ENCODE data around the gene CEP112. TPM values are rescaled to one million over a fixed set of nuclear protein-coding genes. Genes with fewer than 3 reads are reported as not detected.

The CEP112 gene
- total RNA-seq, 2 experiments from 2014 or later = 1.2 to 1.5 TPM

DNA sequence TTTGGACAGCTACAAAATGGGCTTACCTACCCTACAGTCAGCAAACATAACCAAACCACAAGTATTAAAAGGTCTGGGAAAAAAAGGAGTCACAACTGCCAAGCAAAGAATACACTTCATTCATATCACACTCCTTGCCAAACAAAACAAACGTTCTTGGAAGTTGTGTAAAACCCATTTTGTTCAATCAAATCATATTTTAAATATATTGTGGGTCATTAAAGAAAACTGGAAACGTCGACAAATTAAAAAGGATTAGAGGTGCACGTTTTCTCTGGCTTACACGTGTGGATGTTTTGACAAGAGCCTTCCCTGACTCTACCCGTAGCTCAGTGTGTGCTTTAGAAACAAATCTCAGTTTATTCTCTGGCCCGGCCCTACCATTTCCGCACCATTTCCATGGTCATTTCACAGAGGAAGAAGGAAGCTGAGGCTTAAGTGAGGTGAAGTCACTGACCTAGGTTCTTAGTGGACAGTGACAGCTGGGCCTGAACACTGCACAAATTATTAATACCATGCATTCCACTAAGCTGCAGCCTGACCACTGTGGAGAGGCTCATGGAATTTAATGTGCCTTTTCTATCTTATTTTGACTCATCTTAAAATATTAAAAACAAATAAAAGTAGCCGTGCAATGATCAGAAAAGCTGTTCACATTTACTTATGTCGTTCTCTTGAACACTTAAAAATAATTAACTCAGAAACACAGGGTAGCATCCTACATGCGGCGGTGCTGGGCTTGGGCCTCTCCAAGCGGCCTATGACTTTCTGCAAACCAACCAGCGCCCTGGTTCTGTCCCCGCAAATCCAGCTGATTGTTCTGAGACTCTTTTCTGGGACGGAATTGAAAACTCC lies 968 bp downstream of the CEP112 start:
- intact Hi-C loops (cut with micrococcal nuclease) = no loop called here
- POLR2A ChIA-PET = interaction anchor here (1.6 kb wide), 1 partner anchor 10 kb away, joined by 6 read pairs; no protein-coding TSS in a partner anchor
- no peak for DNase-seq

DNA sequence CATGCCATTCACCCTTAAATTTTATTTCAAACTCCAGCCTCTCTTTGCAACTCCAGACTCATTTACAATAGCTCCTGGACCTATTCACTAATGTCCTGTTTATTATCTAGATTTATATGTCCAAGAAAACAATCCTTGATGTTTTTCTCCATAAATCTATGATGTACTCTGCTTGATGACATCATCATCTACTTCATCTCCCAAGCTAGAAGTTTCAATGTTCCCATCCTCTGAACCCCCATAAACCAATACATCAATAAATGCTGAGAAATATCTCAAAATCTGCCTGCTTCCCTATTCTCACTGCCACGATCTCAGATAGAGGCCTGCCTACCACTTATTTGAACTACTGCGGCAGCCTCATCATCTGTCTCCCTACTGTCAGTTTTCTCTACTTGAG lies 4.2 kb downstream of the CEP112 start:
- Mint-ChIP-seq H3K27me3 (peaks cover 1% of the 10 kb centered on the region), H3K9me3 (peaks cover 3% of the 10 kb centered on the region), H3K36me3 (ENCODE audit: low read depth) (no peaks in the 10 kb centered on the region), H3K4me1 (ENCODE audit: low read depth) (peaks cover 15% of the 10 kb centered on the region), H3K4me3 (no peak overlapping the region), H3K27ac (no peak overlapping the region)
- intact Hi-C loops (cut with micrococcal nuclease) = no loop called here
- ChIA-PET CTCF (interaction anchor here (0.6 to 1.2 kb wide), 2 partner anchors 22 to 510 kb away, joined by 3 to 7 read pairs; no protein-coding TSS in a partner anchor), POLR2A (no interaction called here)
- DNase-seq = no peak
- ATAC-seq = no peak
- TF ChIP-seq, protein P1, sequence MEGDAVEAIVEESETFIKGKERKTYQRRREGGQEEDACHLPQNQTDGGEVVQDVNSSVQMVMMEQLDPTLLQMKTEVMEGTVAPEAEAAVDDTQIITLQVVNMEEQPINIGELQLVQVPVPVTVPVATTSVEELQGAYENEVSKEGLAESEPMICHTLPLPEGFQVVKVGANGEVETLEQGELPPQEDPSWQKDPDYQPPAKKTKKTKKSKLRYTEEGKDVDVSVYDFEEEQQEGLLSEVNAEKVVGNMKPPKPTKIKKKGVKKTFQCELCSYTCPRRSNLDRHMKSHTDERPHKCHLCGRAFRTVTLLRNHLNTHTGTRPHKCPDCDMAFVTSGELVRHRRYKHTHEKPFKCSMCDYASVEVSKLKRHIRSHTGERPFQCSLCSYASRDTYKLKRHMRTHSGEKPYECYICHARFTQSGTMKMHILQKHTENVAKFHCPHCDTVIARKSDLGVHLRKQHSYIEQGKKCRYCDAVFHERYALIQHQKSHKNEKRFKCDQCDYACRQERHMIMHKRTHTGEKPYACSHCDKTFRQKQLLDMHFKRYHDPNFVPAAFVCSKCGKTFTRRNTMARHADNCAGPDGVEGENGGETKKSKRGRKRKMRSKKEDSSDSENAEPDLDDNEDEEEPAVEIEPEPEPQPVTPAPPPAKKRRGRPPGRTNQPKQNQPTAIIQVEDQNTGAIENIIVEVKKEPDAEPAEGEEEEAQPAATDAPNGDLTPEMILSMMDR (IDR thresholded peaks at IDR 0.05) = no peak

More for the DNA sequence above, 968 bp downstream of the CEP112 start:
- peak overlapping the region; percentile 78 for H3K4me3 Mint-ChIP-seq
- H3K4me1 Mint-ChIP-seq (ENCODE audit: low read depth) = peaks cover 15% of the 10 kb centered on the region
- CTCF ChIA-PET = interaction anchor here (0.9 to 2.5 kb wide), 6 partner anchors 10 to 962 kb away, joined by 3 to 15 read pairs (median 3); no protein-coding TSS in a partner anchor
- no peak for ATAC-seq
- peak overlapping the region; percentile 35 for H3K27ac Mint-ChIP-seq
- H3K36me3 Mint-ChIP-seq (ENCODE audit: low read depth) = no peaks in the 10 kb centered on the region
- no peaks in the 10 kb centered on the region for H3K9me3 Mint-ChIP-seq
- TF ChIP-seq, protein P1 (IDR thresholded peaks at IDR 0.05) = no peak
- H3K27me3 Mint-ChIP-seq = no peaks in the 10 kb centered on the region

DNA sequence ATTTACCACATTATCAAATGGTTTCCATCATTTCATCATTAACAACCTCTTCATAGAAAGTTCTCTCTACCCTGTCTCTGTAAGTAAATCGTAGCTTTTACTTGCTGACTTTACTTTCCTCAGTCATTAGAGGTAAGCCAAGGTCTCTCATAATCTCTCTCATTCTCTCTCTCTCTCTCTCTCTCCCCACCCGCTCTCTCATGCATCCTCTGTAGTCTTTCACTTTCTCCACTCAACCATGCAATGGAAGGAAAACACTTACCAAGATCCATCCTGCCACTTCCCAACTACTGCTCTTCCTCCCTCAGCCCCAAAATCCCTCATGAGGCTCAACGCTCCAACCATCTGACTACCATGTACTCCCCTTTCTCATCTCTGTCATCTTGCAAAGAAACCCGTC lies 6.1 kb downstream of the CEP112 start:
- no peak overlapping the region for H3K27ac Mint-ChIP-seq
- H3K4me3 Mint-ChIP-seq = no peak overlapping the region
- peaks cover 3% of the 10 kb centered on the region for H3K9me3 Mint-ChIP-seq
- intact Hi-C loops (cut with micrococcal nuclease) = no loop called here
- ATAC-seq (no peak), DNase-seq (no peak)
- TF ChIP-seq, protein P1 (IDR thresholded peaks at IDR 0.05) = no peak
- H3K27me3 Mint-ChIP-seq = peaks cover 1% of the 10 kb centered on the region
- ChIA-PET POLR2A (no interaction called here), CTCF (no interaction called here)
- peaks cover 3% of the 10 kb centered on the region for H3K4me1 Mint-ChIP-seq (ENCODE audit: low read depth)
- no peaks in the 10 kb centered on the region for H3K36me3 Mint-ChIP-seq (ENCODE audit: low read depth)

DNA sequence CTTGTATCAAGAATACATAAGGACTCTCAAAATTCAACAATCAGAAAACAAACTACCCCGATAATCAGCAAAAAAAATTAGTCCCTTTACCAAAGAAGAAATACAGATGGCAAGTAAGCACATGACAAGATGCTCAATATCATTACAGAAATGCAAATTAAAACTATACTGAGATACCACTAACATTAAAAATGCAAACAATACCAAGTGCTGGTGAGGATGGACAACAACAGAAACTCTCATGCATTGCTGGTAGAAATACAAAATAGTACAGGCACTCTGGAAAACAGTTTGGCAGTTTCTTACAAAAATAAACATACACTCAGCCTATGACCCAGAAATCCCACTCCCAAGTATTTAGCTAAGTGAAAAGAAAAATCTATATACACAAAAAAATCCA lies 7.5 kb downstream of the CEP112 start:
- intact Hi-C loops (cut with micrococcal nuclease) = no loop called here
- ChIA-PET POLR2A (no interaction called here), CTCF (no interaction called here)
- Mint-ChIP-seq H3K9me3 (peaks cover 3% of the 10 kb centered on the region), H3K36me3 (ENCODE audit: low read depth) (no peaks in the 10 kb centered on the region), H3K4me3 (no peak overlapping the region), H3K27me3 (peaks cover 1% of the 10 kb centered on the region), H3K27ac (no peak overlapping the region), H3K4me1 (ENCODE audit: low read depth) (peaks cover 3% of the 10 kb centered on the region)
- TF ChIP-seq, protein P1 (IDR thresholded peaks at IDR 0.05) = no peak
- DNase-seq = no peak
- ATAC-seq = no peak

DNA sequence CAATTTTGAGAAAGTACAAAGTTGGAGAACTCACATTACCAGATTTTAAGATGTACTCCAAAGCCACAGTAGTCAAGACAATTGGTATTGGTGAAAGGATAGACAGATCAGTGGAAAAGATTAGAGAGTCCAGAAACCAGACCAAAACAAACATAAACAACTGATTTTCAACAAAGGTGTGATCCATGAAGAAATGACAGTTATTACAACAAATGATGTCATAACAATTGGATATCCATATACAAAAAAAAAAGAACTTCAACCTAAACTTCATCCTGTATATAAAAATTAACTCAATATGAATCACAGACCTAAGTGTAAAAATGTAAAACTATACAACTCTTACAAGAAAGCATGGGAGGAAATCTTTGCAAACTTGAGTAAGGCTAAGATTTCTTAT lies 8.4 kb downstream of the CEP112 start:
- CTCF ChIA-PET = interaction anchor here (1.3 kb wide), 1 partner anchor 889 kb away, joined by 3 read pairs; no protein-coding TSS in a partner anchor
- ATAC-seq (no peak), DNase-seq (no peak)
- H3K9me3 Mint-ChIP-seq = peaks cover 3% of the 10 kb centered on the region
- POLR2A ChIA-PET = no interaction called here
- intact Hi-C loops (cut with micrococcal nuclease) = no loop called here
- TF ChIP-seq, protein P1 (IDR thresholded peaks at IDR 0.05) = no peak
- H3K27ac Mint-ChIP-seq = no peak overlapping the region
- no peaks in the 10 kb centered on the region for H3K36me3 Mint-ChIP-seq (ENCODE audit: low read depth)
- H3K4me3 Mint-ChIP-seq = no peak overlapping the region
- H3K4me1 Mint-ChIP-seq (ENCODE audit: low read depth) = peaks cover 2% of the 10 kb centered on the region
- peaks cover 1% of the 10 kb centered on the region for H3K27me3 Mint-ChIP-seq

Measured in activated CD8-positive, alpha-beta T cell treated with anti-CD3 and anti-CD28 coated beads for 36 hours (primary cell).